ENCODE data around the gene ZIC4.

Gene ZIC4

DNA sequence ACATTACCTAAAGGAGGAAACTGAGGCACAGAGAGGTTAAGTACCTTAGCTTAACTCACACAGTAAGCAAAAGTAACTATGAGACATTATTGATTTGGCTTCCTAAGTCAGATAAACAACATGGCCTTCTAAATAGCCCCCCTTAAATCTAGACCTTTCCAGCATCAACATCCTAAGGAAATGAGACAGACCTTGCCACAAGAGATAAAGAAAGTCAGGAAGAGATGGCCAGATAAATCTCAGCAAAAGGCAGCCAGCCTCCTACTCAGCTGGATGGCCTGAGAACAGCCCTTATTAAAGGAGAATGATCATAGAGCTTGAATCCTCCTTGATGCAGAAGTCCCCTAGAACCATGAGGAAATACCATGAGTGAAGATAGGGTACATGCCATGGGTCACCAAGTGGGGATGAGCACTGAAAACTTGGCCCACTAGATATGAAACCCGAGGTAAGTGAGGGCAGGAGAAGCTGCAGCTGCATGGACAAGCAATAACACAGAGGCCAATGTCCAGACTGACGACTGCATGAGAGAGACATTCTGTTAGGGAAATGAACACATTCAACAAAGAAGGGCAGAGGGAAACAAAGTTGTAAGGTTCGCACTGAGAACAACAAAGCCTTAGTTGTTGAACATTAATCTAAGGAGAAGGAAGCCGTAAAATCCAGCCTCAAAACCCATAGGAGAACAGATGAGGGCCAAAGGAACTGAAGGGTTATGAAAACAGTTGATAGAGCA is 69.6 kb downstream of the ZIC4 start:
- DNase-seq: no peak
